GM18508 (cell line): ENCODE results near the gene ZCWPW2.

Experiments used
- ATAC-seq: cut with Tn5 transposase; IDR thresholded peaks from one replicate; pipeline ENCODE4 v1.9.1; 2021; ENCODE audit warnings: moderate number of reproducible peaks; ENCODE audit not compliant: insufficient read depth, unreplicated experiment

Gene ZCWPW2

DNA sequence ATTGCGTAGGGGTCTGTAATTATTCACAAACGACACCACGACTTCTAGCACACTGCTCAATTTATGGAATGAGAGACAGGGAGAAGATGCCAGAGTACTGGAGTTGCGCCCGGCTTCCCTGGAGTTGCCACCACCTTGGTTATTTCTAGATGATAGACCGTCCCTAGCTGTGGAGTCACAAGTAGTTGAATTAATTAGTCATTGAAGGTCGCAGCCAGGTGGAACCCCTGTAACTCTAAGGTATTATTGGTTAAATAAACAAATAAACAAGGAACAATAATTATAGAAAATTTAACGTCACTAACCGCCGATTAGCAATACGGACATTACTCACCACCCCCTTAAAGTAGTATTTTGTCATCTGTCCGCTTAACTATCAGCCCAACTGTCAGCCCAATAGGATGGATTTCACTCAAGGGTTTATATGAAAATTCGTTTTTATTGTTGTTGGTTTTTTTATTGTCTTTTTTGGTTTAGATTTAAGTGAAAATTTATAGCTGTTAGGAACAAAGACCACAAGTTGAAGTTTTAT is 1.0 kb downstream of the ZCWPW2 start:
- peak; percentile 0 for ATAC-seq

DNA sequence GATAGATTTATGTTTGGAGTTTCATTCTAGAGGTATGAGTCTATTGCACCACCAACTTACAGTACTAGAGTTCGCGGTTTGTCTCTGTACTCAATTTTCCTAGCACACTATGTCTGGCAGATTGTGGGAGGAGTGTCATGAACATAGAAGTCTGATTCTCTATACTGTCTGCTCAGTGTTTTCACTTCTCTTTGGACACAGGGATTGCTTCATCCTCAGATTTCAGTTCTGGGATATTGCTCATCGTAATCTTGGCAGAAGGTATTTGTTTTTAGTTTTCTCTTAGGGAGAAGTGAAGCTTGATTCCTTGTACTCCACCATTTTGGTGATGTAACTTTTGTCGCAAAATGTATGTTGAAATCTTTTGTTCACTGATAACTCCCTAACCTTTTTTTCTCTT is 27.9 kb downstream of the ZCWPW2 start:
- no peak for ATAC-seq

- no peak for ATAC-seq
These were observed 37.5 kb downstream of the ZCWPW2 start for GRCh38 chr3:28386049-28386448.

DNA sequence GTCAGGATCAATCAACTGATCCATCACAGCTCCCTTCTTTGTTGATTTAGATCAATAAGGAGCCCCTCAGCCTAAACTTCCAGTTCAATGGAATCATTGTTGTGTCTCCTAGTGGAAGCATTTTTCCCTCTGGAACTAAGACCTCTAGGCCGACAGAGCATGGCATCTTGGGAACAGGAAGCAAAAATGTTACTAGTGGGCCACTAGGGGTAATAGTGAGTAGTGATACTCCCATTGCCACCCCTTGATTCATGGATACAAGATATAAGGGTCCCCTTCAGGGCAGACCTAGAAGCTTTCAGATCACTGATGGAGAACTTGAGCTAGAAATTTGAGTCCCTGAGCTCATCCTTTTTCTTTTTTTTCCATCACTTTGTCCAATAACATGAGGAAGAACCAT is 40.5 kb downstream of the ZCWPW2 start:
- no peak for ATAC-seq

DNA sequence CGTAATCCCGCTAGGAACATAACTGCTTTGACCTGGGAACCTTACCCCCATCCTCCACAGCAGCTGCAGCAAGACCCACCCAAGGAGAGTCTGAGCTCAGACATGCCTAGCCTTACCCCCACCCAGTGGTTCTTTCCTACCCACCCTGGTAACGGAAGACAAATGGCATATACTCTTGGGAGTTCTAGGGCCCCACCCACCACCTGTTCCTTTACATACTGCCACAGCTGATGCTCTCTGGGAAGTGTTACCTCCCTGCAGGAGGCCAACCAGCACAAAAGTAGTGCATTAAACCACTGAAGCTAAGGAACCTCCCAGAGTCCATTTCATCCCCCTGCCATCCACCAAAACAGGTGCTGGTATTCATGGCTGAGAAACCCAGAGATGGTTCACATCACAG is 50.7 kb downstream of the ZCWPW2 start:
- no peak for ATAC-seq

DNA sequence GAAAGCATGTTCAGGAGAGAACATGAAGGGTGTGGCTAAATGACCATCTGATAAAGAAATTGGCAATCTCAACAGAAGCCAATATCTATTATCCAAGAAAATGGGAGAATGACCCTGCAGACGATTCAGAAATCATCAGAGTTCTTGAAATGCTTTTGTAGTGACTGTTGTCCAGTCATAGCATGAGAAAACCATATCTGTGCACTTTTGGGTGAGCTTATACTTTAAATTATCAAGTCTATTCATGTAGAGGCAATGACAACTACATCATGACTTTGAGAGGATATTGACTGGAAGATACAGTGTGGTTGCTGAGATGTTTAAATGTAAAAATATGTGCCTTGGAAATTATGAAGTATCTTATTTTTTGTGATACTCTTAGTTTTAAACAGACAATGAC is 57.7 kb downstream of the ZCWPW2 start:
- no peak for ATAC-seq

DNA sequence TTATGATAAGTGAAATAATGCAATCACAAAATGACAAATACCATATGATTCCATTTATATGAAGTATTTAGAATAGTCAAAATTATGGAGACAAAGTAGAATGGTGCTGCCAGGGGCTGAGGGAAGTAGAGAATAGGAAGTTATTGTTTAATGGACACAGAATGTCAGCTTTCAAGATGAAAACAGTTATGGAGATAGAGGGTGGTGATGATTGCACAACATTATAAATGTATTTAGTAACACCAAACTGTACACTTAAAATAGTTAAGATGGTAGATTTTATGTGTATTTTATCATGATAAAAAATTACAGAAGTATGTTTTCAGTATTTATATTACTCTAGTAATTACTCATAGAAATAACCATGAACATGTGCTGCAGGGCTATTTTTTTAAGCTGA is 100.9 kb downstream of the ZCWPW2 start:
- no peak for ATAC-seq

GRCh38 chr3:28462866-28463265 is 114.3 kb downstream of the ZCWPW2 start:
- no peak for ATAC-seq

DNA sequence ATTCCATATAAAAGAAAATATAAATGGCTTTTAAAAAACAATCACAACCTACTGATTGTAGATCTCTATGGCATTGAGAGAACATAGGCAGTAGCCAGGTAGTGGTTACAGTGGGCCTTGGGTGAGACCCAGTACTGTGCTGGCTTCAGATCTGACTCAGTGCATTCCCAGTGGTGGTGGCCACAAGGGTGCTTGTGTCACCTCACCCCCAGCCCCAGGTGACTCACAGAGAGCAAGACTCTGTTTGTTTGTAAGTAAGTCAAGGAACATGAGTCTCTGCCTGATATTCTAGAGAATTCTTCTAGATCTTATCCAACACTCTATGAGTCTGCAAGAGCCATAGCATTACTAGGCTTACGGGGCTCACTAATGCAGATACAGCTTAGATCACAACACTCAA is 118.9 kb downstream of the ZCWPW2 start:
- ATAC-seq: no peak

DNA sequence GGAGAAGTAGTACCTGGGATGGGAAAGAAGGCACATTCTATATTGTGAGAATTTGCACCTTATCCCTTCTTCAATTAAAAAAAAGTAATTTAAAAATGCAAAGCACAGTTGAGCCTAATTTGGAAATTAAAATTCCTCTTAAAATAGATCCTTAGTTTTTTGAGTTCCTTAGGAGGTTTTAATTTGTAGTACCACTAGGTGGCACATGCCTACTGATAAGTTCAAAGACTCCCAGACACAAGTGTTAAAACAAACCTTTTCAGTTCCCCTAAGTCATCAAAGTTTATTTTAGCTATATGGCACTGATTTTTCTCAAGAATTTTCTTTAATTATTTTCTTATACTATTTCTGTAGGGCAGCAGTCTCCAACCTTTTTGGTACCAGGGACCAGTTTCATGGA is 127.7 kb downstream of the ZCWPW2 start:
- no peak for ATAC-seq

- ATAC-seq: no peak
These were observed 128.2 kb downstream of the ZCWPW2 start for GRCh38 chr3:28476764-28477163.

DNA sequence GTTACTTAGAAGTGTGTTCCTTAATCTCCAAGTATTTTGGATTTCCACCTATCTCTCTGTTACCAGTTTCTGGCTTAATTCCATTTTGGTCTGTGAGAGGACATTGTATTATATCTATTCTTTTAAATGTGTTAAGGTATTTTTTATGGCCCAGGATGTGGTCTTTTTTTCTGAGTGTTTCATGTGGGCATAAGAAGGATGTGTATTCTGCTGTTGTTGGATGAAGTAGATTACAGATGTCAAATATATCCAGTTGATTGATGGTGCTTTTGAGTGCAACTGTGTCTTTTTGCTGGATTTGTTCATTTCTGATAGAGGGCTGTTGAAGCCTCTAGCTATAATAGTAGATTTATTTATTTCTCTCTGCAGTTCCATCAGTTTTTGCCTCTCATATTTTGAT is 136.6 kb downstream of the ZCWPW2 start:
- no peak for ATAC-seq

DNA sequence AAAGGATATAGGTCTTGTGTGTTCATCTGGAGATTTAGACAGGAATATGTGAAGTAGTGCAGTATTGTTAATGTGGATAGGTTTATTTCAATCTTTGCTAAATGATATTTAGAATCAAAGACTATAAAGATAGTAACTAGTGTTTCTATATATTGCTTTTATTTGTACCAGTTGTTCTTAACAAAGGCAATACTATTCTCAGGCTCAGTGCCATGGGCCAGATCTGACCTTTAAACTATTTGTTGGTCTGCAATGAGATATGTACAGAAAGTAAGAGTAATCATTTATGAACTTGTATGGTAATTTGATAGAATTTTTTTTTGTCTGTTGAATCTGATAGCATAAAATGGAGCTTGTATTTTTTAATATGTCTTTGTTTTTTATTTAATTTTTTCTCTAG is 146.8 kb downstream of the ZCWPW2 start:
- no peak for ATAC-seq

- ATAC-seq: no peak
These were observed 153.9 kb downstream of the ZCWPW2 start for GRCh38 chr3:28502397-28502937.

- no peak for ATAC-seq
These were observed 156.5 kb downstream of the ZCWPW2 start for GRCh38 chr3:28504976-28505375.

DNA sequence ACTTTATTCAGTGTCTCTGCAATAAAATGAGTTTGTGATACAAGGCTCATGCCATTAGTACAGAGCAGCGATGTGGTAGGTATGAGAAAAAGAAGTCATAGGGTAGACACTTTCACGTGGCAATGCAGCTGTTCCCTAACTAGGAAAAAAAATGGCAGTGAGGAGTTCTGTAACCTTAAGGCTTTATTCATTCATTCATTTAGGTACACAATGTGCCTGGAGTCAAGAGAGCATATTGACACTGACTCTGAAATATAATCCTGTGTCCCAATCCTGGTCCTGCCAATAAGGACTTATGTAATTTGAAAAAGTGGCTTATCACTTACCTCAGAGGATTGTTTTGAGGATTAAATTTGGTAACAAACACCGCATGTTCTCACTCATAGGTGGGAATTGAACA is 173.1 kb downstream of the ZCWPW2 start:
- ATAC-seq: no peak

GRCh38 chr3:28542351-28542750 is 193.8 kb downstream of the ZCWPW2 start:
- ATAC-seq: no peak

DNA sequence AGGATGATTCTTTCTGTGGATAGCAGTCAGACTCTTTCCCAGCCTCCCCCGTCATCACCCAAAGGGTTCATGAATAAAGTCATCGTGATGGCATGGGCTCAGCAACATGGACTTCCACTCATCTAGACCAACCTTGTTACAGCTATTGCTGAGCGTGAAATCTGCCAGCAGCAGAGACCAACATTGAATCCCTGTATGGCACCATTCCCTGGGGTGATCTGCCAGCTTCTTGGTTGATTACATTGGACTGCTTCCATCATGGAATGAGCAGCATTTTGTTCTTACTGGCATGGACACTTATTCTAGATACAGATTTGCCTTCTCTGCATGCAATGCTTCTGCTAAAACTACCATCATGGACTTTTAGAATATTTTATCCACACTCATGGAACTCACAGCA is 195.7 kb downstream of the ZCWPW2 start:
- no peak for ATAC-seq

DNA sequence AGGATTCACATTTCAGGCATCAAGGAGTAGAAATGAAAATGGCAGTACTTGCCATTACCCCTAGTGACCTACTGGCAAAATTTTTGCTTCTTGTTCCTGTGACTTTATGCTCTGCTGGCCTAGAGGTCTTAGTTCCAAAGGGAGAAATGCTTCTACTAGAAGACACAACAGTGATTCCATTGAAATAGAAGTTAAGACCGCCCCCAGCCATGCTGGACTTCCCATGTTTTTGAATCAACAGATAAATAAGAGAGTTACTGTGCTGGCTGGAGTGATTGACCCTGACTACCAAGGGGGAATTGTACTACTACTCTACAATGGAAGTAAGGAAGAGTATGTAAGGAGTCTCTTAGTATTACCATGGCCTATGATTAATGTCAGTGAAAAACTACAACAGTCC is 196.3 kb downstream of the ZCWPW2 start:
- no peak for ATAC-seq

- ATAC-seq: no peak
These were observed 199.2 kb downstream of the ZCWPW2 start for GRCh38 chr3:28547677-28548076.

DNA sequence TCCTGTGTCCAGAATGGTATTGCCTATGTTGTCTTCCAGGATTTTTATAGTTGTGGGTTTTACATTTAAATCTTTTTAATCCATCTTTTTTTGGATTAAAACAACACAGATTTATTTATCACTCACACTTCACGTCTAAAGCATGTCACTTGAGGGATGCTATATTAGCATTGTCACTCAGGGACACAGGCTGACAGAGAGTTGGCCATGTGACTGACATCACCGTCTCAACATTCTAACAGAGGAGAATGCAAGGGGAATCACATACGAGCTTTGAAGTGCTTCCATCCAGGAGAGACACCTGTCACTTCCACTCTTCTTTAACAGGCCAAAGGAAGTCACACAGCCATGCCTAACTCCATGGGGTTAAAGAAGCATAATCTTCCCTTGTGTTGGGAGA is 204.7 kb downstream of the ZCWPW2 start:
- ATAC-seq: no peak

DNA sequence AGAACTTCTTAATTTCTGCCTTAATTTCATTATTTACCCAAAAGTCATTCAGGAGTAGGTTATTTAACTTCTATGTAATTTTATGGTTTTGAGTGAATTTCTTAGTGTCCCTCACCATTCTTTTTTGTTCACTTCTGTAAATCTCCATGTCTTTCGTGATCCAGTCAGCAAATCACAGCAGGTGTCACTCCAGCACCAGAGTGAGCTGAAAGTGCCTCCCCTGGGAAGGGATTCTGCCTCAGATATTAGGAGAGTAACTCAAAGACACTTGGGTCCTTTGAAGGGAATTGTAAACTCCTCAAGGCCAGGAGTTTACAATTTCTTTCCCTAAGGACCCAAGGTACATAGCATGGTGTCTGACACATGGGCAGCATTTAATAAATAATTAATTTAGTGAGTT is 207.7 kb downstream of the ZCWPW2 start:
- ATAC-seq: no peak

DNA sequence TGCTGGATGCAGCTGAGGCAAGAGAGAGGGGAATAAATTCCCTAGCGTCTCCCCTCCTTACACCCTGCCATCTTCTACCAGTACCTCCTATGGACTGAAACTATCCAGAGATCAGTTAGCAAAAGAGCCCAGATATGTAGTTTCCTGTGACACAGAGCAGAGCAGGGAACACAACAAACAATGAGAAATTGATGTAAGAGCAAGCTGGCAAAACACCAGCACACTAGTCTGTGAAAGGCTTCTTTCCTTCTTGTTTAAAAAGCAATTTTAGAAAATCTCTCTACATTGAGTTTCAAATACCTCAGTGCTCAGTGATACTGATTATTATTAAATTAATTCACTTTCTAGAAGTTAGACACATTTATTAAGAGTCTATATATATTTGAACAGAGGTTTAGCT is 215.7 kb downstream of the ZCWPW2 start:
- ATAC-seq: no peak
